Glutamatergic neuron (in vitro differentiated cells): ENCODE data around the gene ETS1. TPM values are rescaled to one million over a fixed set of nuclear protein-coding genes. Genes with fewer than 3 reads are reported as not detected.

Source experiments
- DNase-seq: peaks from one replicate; pipeline ENCODE4 v3.0.0; 2022
- H3K27ac Mint-ChIP-seq: one replicate; pipeline ENCODE4 v1.8.0; 2020; ENCODE audit warnings: mild to moderate bottlenecking, mixed read lengths, inconsistent platforms; ENCODE audit not compliant: unreplicated experiment
- H3K27me3 Mint-ChIP-seq: one replicate; pipeline ENCODE4 v1.8.0; 2020; ENCODE audit warnings: mild to moderate bottlenecking, moderate library complexity, mixed read lengths, inconsistent platforms; ENCODE audit not compliant: unreplicated experiment
- H3K36me3 Mint-ChIP-seq: one replicate; pipeline ENCODE4 v1.8.0; 2020; ENCODE audit warnings: mild to moderate bottlenecking, mixed read lengths, inconsistent platforms; ENCODE audit not compliant: unreplicated experiment
- H3K4me1 Mint-ChIP-seq: one replicate; pipeline ENCODE4 v1.8.0; 2020; ENCODE audit warnings: mild to moderate bottlenecking, low read depth, mixed read lengths, inconsistent platforms; ENCODE audit not compliant: unreplicated experiment
- H3K4me3 Mint-ChIP-seq: one replicate; pipeline ENCODE4 v1.8.0; 2020; ENCODE audit warnings: mild to moderate bottlenecking, mixed read lengths, inconsistent platforms; ENCODE audit not compliant: unreplicated experiment
- H3K9me3 Mint-ChIP-seq: one replicate; pipeline ENCODE4 v1.8.0; 2020; ENCODE audit warnings: mild to moderate bottlenecking, moderate library complexity, mixed read lengths, inconsistent platforms; ENCODE audit not compliant: unreplicated experiment
- CTCF ChIP-seq: fragments of 200-600 bp; sonication (generic); IDR thresholded peaks from one replicate; pipeline ENCODE4 v1.5.0; 2021; ENCODE audit not compliant: partially characterized antibody, unreplicated experiment
- total RNA-seq: library from RNA; stranded (reverse); fragmentation: NEBNext Ultra II Directional; extraction: Animal tissue kit (Norgen Biotek cat#: 25700); gene quantifications from one replicate; pipeline ENCODE4 v1.2.1, GENCODE V29; 2021; ENCODE audit not compliant: unreplicated experiment

Gene ETS1
- total RNA-seq, 1 donor from 2014 or later, result 1.0 TPM

- no peaks in the 10 kb centered on the region for H3K36me3 Mint-ChIP-seq
- H3K27me3 Mint-ChIP-seq, result peaks cover 8% of the 10 kb centered on the region
- H3K4me1 Mint-ChIP-seq, result peaks cover 2% of the 10 kb centered on the region
- no peaks in the 10 kb centered on the region for H3K9me3 Mint-ChIP-seq
- no peak for TF ChIP-seq CTCF
- H3K4me3 Mint-ChIP-seq, result no peak overlapping the region
- no peak overlapping the region for H3K27ac Mint-ChIP-seq
- no peak for DNase-seq
Measured at GRCh38 chr11:128624269-128625175, 37.2 kb upstream of the ETS1 start.

- Mint-ChIP-seq H3K36me3 (no peaks in the 10 kb centered on the region), H3K9me3 (peaks cover 3% of the 10 kb centered on the region), H3K27ac (no peak overlapping the region), H3K27me3 (peaks cover 11% of the 10 kb centered on the region), H3K4me3 (no peak overlapping the region), H3K4me1 (peaks cover 2% of the 10 kb centered on the region)
- no peak for TF ChIP-seq CTCF
- DNase-seq, result no peak
Measured at GRCh38 chr11:128623091-128623490, 35.7 kb upstream of the ETS1 start.

GRCh38 chr11:128621601-128622501 lies 34.5 kb upstream of the ETS1 start:
- H3K9me3 Mint-ChIP-seq, result peaks cover 3% of the 10 kb centered on the region

GRCh38 chr11:128620309-128621100 lies 33.1 kb upstream of the ETS1 start:
- TF ChIP-seq CTCF, result no peak
- no peak overlapping the region for H3K27ac Mint-ChIP-seq
- DNase-seq, result no peak
- no peak overlapping the region for H3K4me3 Mint-ChIP-seq
- H3K36me3 Mint-ChIP-seq, result no peaks in the 10 kb centered on the region
- peaks cover 11% of the 10 kb centered on the region for H3K27me3 Mint-ChIP-seq
- peaks cover 3% of the 10 kb centered on the region for H3K9me3 Mint-ChIP-seq
- H3K4me1 Mint-ChIP-seq, result peaks cover 2% of the 10 kb centered on the region

More at GRCh38 chr11:128621601-128622501, 34.5 kb upstream of the ETS1 start:
- no peak for TF ChIP-seq CTCF
- H3K27ac Mint-ChIP-seq, result no peak overlapping the region
- H3K4me3 Mint-ChIP-seq, result no peak overlapping the region
- peaks cover 11% of the 10 kb centered on the region for H3K27me3 Mint-ChIP-seq
- H3K4me1 Mint-ChIP-seq, result peaks cover 2% of the 10 kb centered on the region
- no peaks in the 10 kb centered on the region for H3K36me3 Mint-ChIP-seq
- no peak for DNase-seq
